OCI-LY3 (cell line): ENCODE measurements around the gene TRIM37.

Experiments
- EZH2phosphoT487 ChIP-seq: fragments of 200-600 bp; shearing (Covaris generic); IDR thresholded peaks from 2 replicates; pipeline ENCODE4 v1.6.1; 2018; ENCODE audit warnings: antibody characterized with exemption, mixed run types, low read depth
- TF ChIP-seq, protein P1 (sequence below): fragments of 200-600, 300-600 bp; sonication (generic); IDR thresholded peaks from 2 replicates; pipeline ENCODE4 v1.5.1; 2014; ENCODE audit warnings: antibody characterized with exemption, low read length, low read depth

DNA sequence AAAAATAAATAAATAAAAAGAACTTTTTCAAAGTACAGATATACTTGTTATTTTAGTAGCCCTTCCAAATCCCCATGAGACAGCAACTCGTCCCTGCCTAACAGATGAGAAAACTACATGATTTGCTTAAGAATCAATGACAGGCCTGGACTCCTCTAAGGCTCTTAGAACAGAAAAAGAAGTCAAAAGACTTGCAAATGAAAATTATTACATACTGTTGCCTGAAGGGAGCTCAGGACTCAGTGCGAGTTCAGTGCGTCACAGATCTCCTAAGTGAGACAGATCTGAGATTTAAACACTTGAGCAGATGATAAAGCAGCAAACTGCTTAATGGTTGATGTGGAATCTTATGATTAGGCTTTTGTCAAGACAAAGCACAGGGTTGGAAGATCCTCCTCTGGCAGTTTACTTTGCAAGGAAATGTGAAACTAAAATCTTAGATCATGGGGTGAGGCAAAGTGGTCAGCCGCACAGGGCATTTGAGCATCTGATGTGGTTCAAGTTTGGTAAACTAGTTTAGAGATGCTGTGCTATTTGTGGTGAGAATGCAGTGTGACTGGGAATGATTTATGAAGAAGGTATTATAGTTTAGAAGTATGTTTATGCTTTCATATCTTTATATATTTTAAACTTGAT lies 138.1 kb downstream of the TRIM37 start:
- TF ChIP-seq, protein P1, sequence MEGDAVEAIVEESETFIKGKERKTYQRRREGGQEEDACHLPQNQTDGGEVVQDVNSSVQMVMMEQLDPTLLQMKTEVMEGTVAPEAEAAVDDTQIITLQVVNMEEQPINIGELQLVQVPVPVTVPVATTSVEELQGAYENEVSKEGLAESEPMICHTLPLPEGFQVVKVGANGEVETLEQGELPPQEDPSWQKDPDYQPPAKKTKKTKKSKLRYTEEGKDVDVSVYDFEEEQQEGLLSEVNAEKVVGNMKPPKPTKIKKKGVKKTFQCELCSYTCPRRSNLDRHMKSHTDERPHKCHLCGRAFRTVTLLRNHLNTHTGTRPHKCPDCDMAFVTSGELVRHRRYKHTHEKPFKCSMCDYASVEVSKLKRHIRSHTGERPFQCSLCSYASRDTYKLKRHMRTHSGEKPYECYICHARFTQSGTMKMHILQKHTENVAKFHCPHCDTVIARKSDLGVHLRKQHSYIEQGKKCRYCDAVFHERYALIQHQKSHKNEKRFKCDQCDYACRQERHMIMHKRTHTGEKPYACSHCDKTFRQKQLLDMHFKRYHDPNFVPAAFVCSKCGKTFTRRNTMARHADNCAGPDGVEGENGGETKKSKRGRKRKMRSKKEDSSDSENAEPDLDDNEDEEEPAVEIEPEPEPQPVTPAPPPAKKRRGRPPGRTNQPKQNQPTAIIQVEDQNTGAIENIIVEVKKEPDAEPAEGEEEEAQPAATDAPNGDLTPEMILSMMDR: no peak
- TF ChIP-seq EZH2phosphoT487: no peak
